ENCODE data around the gene CUL3.

- no peak for TF ChIP-seq CTCF (IDR thresholded peaks at IDR 0.05)
- no peak for TF ChIP-seq POLR2AphosphoS5 (IDR thresholded peaks at IDR 0.05)
Observed at GRCh38 chr2:224628416-224628815, 43.3 kb upstream of the CUL3 start.
